Measurements from ENCODE around the gene NXN.

DNA sequence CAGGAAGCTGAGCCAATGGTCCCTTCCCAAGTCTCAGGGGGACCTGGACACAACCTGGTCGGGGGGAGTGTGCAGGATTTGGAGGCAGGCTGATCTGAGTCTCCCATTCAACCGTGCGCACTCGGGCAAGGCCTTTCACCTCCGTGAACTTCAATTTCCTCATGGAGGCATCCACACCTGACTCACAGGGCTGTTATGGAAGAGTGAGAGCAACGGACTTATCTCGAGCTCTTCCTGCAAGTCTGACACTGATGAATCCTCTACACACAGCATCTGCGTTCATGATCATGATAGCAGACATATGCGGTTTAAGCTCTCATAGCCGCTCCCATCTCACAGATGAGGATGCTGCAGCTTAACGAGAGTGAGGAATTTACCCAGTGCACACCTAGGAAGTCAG is 39.0 kb upstream of the NXN start:
- no peak for TF ChIP-seq POLR2AphosphoS5 (IDR thresholded peaks at IDR 0.05; ENCODE audit: low read depth)
- TF ChIP-seq, protein P1, sequence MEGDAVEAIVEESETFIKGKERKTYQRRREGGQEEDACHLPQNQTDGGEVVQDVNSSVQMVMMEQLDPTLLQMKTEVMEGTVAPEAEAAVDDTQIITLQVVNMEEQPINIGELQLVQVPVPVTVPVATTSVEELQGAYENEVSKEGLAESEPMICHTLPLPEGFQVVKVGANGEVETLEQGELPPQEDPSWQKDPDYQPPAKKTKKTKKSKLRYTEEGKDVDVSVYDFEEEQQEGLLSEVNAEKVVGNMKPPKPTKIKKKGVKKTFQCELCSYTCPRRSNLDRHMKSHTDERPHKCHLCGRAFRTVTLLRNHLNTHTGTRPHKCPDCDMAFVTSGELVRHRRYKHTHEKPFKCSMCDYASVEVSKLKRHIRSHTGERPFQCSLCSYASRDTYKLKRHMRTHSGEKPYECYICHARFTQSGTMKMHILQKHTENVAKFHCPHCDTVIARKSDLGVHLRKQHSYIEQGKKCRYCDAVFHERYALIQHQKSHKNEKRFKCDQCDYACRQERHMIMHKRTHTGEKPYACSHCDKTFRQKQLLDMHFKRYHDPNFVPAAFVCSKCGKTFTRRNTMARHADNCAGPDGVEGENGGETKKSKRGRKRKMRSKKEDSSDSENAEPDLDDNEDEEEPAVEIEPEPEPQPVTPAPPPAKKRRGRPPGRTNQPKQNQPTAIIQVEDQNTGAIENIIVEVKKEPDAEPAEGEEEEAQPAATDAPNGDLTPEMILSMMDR (IDR thresholded peaks at IDR 0.05; ENCODE audit: insufficient read depth, low read length): no peak

All from HL-60 (cell line).